ENCODE data around the gene TRAPPC10. TPM values are rescaled to one million over a fixed set of nuclear protein-coding genes. Genes with fewer than 3 reads are reported as not detected.
"Not testable (repeated sequence)": the region's sequence is repeated elsewhere in the genome, so short reads cannot be mapped to it uniquely, and the experiment has no call there.

The TRAPPC10 gene
- total RNA-seq, 1 experiment from 2014 or later, result 32.9 TPM

DNA sequence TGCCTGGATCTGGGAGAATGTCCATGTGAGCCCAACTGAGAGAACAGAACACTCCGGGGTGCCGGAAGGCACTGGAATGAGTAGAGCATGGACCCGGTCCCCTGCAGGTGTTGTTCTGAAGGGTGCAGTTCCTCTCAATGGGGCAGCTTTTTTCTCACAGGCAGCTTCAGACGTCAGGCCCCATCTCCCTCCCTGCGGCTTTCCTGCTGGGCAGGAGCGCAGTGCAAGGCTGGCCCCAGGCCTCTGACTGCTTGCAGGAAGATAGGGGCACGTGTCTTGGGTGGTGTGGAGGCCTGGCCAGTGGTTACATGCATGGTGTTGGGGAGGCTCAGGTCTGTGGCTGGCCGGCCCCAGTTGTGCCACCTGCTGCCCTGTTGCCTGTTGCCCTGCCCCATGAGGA, 131.9 kb downstream of the TRAPPC10 start:
- not testable (repeated sequence) for H2AK5ac ChIP-seq (ENCODE audit: insufficient read length, low read length); H3K27me3 Mint-ChIP-seq (ENCODE audit: low read depth); H3K79me2 ChIP-seq (ENCODE audit: insufficient read depth, low read length); H2BK5ac ChIP-seq (ENCODE audit: insufficient read length, low read length); H2BK12ac ChIP-seq (ENCODE audit: insufficient read length, low read depth, low read length); H2BK15ac ChIP-seq (ENCODE audit: low read depth, low read length); H3K36me3 Mint-ChIP-seq (ENCODE audit: insufficient read depth in 1 of 3, low read depth in 3 of 3); H3K4ac ChIP-seq (ENCODE audit: low read depth, low read length); H3K14ac ChIP-seq (ENCODE audit: insufficient read depth, low read length); H3K27me3 ChIP-seq (ENCODE audit: insufficient read depth, low read length); H3K79me1 ChIP-seq (ENCODE audit: insufficient read depth, low read depth, low read length, poor library complexity, severe bottlenecking); H4K8ac ChIP-seq (replicated peaks; ENCODE audit: insufficient read length, low read depth, low read length); H3T11ph ChIP-seq (ENCODE audit: low read length); H3K27ac ChIP-seq (ENCODE audit: insufficient read length, low read depth, low read length); H3K4me1 Mint-ChIP-seq; H3K23me2 ChIP-seq (ENCODE audit: insufficient read length, low read depth, low read length, poor library complexity, severe bottlenecking); H3K9me3 Mint-ChIP-seq; H3K4me1 ChIP-seq (ENCODE audit: insufficient read depth, low read length); H2AFZ ChIP-seq (ENCODE audit: low read length); H3K56ac ChIP-seq (ENCODE audit: insufficient read length, low read depth, low read length); H3K4me3 Mint-ChIP-seq; H3K9me3 ChIP-seq (ENCODE audit: control insufficient read depth, low read depth, low read length); H4K91ac ChIP-seq (ENCODE audit: insufficient read length, low read depth, low read length); H3K27ac Mint-ChIP-seq; H3K4me2 ChIP-seq (ENCODE audit: insufficient read depth, insufficient read length, low read length); H4K5ac ChIP-seq (ENCODE audit: insufficient read length, low read depth, low read length); H3K23ac ChIP-seq (ENCODE audit: insufficient read length, low read depth, low read length); H3K9ac ChIP-seq (ENCODE audit: extremely low read depth, insufficient read length, low read length); H2BK120ac ChIP-seq (ENCODE audit: low read depth, low read length, poor library complexity, severe bottlenecking); DNase-seq; H2BK20ac ChIP-seq (ENCODE audit: low read depth, low read length, poor library complexity, severe bottlenecking); H4K20me1 ChIP-seq (ENCODE audit: control insufficient read depth, insufficient read depth, insufficient read length); H3K18ac ChIP-seq (ENCODE audit: insufficient read length, low read depth, low read length)
- no CpG with 5 or more reads among the region's 8 CpGs for WGBS (ENCODE audit: extremely low coverage, insufficient read length, low lambda C conversion rate)

DNA sequence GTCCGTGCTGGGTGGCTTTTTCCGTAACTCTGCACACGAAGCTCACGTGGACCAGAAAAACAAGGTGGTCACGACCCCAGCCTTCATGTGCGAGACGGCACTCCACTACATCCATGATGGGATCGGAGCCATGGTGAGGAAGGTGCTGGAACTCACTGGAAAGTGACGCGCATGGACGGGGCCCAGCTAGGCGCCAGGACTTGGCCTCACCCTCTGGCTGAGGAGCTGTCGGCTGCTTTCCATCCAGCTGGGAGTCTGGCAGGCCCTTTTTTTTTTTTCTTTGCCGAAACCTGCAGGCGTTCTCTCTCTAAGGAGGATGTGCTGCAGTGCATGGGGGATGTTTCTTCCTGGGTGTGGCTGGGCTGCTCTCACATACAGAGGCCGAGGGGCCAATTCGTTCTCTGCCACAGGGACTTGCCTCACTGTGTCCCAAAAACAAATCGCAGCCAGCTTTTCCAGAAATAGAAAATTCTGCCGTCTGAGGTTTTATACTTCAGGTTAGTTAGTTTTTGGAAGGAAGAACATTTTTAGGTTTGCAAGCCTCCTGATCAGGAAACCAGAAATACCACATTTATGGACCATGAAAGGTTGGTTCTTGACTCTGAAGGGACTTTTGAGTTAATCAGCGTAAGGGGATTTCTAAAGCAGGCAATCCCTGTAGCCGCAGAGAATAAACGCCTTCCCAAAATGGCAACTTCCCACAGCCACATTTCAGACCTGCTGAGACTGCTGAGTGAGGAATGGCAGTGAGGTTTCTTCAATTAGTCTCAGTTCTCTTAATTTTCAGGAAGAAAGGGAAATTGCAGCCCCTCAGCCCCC, 132.9 kb downstream of the TRAPPC10 start:
- not testable (repeated sequence) for H3K4me2 ChIP-seq (ENCODE audit: insufficient read depth, insufficient read length, low read length); H3K4me3 Mint-ChIP-seq; H3K14ac ChIP-seq (ENCODE audit: insufficient read depth, low read length); H2BK20ac ChIP-seq (ENCODE audit: low read depth, low read length, poor library complexity, severe bottlenecking); H3K56ac ChIP-seq (ENCODE audit: insufficient read length, low read depth, low read length); H3K4me1 Mint-ChIP-seq; H3K23ac ChIP-seq (ENCODE audit: insufficient read length, low read depth, low read length); H3K79me2 ChIP-seq (ENCODE audit: insufficient read depth, low read length); H3K27me3 ChIP-seq (ENCODE audit: insufficient read depth, low read length); H2AFZ ChIP-seq (ENCODE audit: low read length); DNase-seq; H4K5ac ChIP-seq (ENCODE audit: insufficient read length, low read depth, low read length); H4K20me1 ChIP-seq (ENCODE audit: control insufficient read depth, insufficient read depth, insufficient read length); H3K79me1 ChIP-seq (ENCODE audit: insufficient read depth, low read depth, low read length, poor library complexity, severe bottlenecking); H3K9me3 ChIP-seq (ENCODE audit: control insufficient read depth, low read depth, low read length); H3T11ph ChIP-seq (ENCODE audit: low read length); H3K9me3 Mint-ChIP-seq; H3K36me3 Mint-ChIP-seq (ENCODE audit: insufficient read depth in 1 of 3, low read depth in 3 of 3); H3K4ac ChIP-seq (ENCODE audit: low read depth, low read length); H3K27ac Mint-ChIP-seq; H3K4me1 ChIP-seq (ENCODE audit: insufficient read depth, low read length); H2BK5ac ChIP-seq (ENCODE audit: insufficient read length, low read length); H2AK5ac ChIP-seq (ENCODE audit: insufficient read length, low read length); H3K18ac ChIP-seq (ENCODE audit: insufficient read length, low read depth, low read length); H4K91ac ChIP-seq (ENCODE audit: insufficient read length, low read depth, low read length); H3K23me2 ChIP-seq (ENCODE audit: insufficient read length, low read depth, low read length, poor library complexity, severe bottlenecking); H3K27ac ChIP-seq (ENCODE audit: insufficient read length, low read depth, low read length); H2BK15ac ChIP-seq (ENCODE audit: low read depth, low read length); H2BK120ac ChIP-seq (ENCODE audit: low read depth, low read length, poor library complexity, severe bottlenecking); H2BK12ac ChIP-seq (ENCODE audit: insufficient read length, low read depth, low read length); H3K9ac ChIP-seq (ENCODE audit: extremely low read depth, insufficient read length, low read length); H3K27me3 Mint-ChIP-seq (ENCODE audit: low read depth); H4K8ac ChIP-seq (replicated peaks; ENCODE audit: insufficient read length, low read depth, low read length)
- whole genome bisulfite sequencing (ENCODE audit: extremely low coverage, insufficient read length, low lambda C conversion rate), result no CpG with 5 or more reads among the region's 22 CpGs

Data from H9 (cell line).